Panc1 (cell line): Measurements from ENCODE around the gene STAB1. TPM values are rescaled to one million over a fixed set of nuclear protein-coding genes. Genes with fewer than 3 reads are reported as not detected.

Experiments
- ATAC-seq: fragments of 200-7000 bp; cut with Tn5 transposase; 2 replicates; pipeline ENCODE4 v1.9.1; 2020; ENCODE audit warnings: mild to moderate bottlenecking, moderate library complexity
- BruUV-seq: library from RNA; stranded (reverse); fragments of 400-500 nt; replicated peaks from 2 replicates; lab custom pipeline; 2021; lab: Mats Ljungman, UMichigan
- CTCF ChIA-PET: fragments of 300-600 bp; sonication (Branson Sonifier 250); formaldehyde crosslinking; loops from one replicate; lab custom pipeline; 2022; ENCODE audit warnings: antibody characterized with exemption; lab: Charles Lee
- POLR2A ChIA-PET: fragments of 300-600 bp; sonication (Branson Sonifier 250); formaldehyde crosslinking; loops from one replicate; lab custom pipeline; 2022; ENCODE audit warnings: antibody characterized with exemption; lab: Charles Lee
- DNase-seq: peaks from one replicate; pipeline ENCODE4 v3.0.0-alpha.2; 2010; ENCODE audit warnings: low read depth, low spot score
- H3K27ac ChIP-seq: 2 replicates; pipeline ENCODE4 v1.5.1; 2011; ENCODE audit warnings: mild to moderate bottlenecking, low read length, inconsistent platforms
- H3K27me3 ChIP-seq: fragments of 200-500 bp; sonication (Bioruptor generic); 2 replicates; pipeline ENCODE4 v1.6.0; 2014; ENCODE audit warnings: low read length, inconsistent platforms; ENCODE audit not compliant: control insufficient read depth, insufficient read depth
- H3K36me3 ChIP-seq: fragments of 200-500 bp; sonication (Bioruptor generic); 2 replicates; pipeline ENCODE4 v1.5.1; 2014; ENCODE audit warnings: inconsistent platforms, mild to moderate bottlenecking, low read length, moderate library complexity; ENCODE audit not compliant: control insufficient read depth, insufficient read depth
- H3K4me1 ChIP-seq: 2 replicates; pipeline ENCODE4 v1.5.1; 2011; ENCODE audit warnings: inconsistent platforms, mild to moderate bottlenecking, low read length, moderate library complexity; ENCODE audit not compliant: control insufficient read depth, insufficient read depth
- H3K4me3 ChIP-seq, 2 experiments: 2 replicates each; pipeline ENCODE4 v1.5.1; 2011 to 2012; ENCODE audit warnings: low read depth in 2 of 2, low read length in 2 of 2, mild to moderate bottlenecking in 2 of 2, inconsistent platforms in 1 of 2, moderate library complexity in 1 of 2
- H3K9me3 ChIP-seq: fragments of 200-500 bp; sonication (Bioruptor generic); 2 replicates; pipeline ENCODE4 v1.5.1; 2014; ENCODE audit warnings: low read depth, mild to moderate bottlenecking, inconsistent platforms, low read length, moderate library complexity; ENCODE audit not compliant: control insufficient read depth, insufficient read depth
- CTCF ChIP-seq: fragments of 450-650 bp; IDR thresholded peaks from 2 replicates; pipeline ENCODE4 v1.5.1; 2017; ENCODE audit warnings: mild to moderate bottlenecking
- POLR2AphosphoS5 ChIP-seq: IDR thresholded peaks from 2 replicates; pipeline ENCODE4 v1.6.1; 2012; ENCODE audit warnings: mild to moderate bottlenecking, low read depth, low read length, moderate library complexity
- REST ChIP-seq, 2 experiments: IDR thresholded peaks; 2 replicates each; pipeline ENCODE4 v1.6.1; 2011 to 2012; ENCODE audit warnings: low read depth in 2 of 2, control low read depth in 1 of 2, low read length in 1 of 2, mild to moderate bottlenecking in 1 of 2, moderate library complexity in 1 of 2; ENCODE audit not compliant: insufficient read depth in 1 of 2
- SIN3A ChIP-seq: IDR thresholded peaks from 2 replicates; pipeline ENCODE4 v1.6.1; 2012; ENCODE audit warnings: low read depth, mild to moderate bottlenecking, low read length, moderate library complexity, borderline replicate concordance; ENCODE audit not compliant: insufficient read depth
- TCF7L2 ChIP-seq: IDR thresholded peaks from 2 replicates; pipeline ENCODE4 v1.6.1; 2011; ENCODE audit warnings: mild to moderate bottlenecking, low read depth, low read length, inconsistent platforms
- in situ Hi-C: cut with HindIII; loops from 2 replicates; pipeline ENCODE4 v1.10.0; 2016; ENCODE audit warnings: low sequenced_read_pairs, low pct_unique_long_range_greater_than_20kb
- intact Hi-C: fragments of 100-400 bp; cut with micrococcal nuclease; formaldehyde crosslinking; loops from one replicate; pipeline ENCODE4 v1.10.0; 2022; ENCODE audit not compliant: unreplicated experiment
- total RNA-seq: library from RNA; stranded (reverse); gene quantifications from one replicate; pipeline ENCODE4 v1.2.1, GENCODE V29; 2021; ENCODE audit not compliant: unreplicated experiment

The STAB1 gene
- total RNA-seq, 1 experiment from 2014 or later: 0.39 TPM

- Histone ChIP-seq H3K27me3 (no peaks in the 10 kb centered on the region), H3K4me1 (no peaks in the 10 kb centered on the region), H3K27ac (no peak overlapping the region), H3K9me3 (no peaks in the 10 kb centered on the region), H3K36me3 (no peaks in the 10 kb centered on the region), H3K4me3 (no peak overlapping the region)
- in situ Hi-C loops: no loop called here
- intact Hi-C loops: no loop called here
- DNase-seq (no peak), ATAC-seq (no peak)
- BruUV-seq: no TSS peak
- ChIA-PET POLR2A (no interaction called here), CTCF (no interaction called here)
- TF ChIP-seq POLR2AphosphoS5 (no peak), TCF7L2 (no peak), REST (IDR thresholded peaks at IDR 0.05; ENCODE audit: insufficient read depth in 1 of 2, low read depth in 2 of 2, low read length in 1 of 2) (no peak), SIN3A (no peak), CTCF (no peak)
These were observed 25.1 kb downstream of the STAB1 start for GRCh38 chr3:52520141-52520667.

- no peaks in the 10 kb centered on the region for H3K36me3 ChIP-seq
- no peaks in the 10 kb centered on the region for H3K9me3 ChIP-seq
- DNase-seq: no peak
- TF ChIP-seq POLR2AphosphoS5: no peak
- no peak for TF ChIP-seq CTCF
- no TSS peak for BruUV-seq
- POLR2A ChIA-PET: no interaction called here
- no peaks in the 10 kb centered on the region for H3K27me3 ChIP-seq
- no peak overlapping the region for H3K27ac ChIP-seq
- ATAC-seq: no peak
- intact Hi-C loops: no loop called here
- H3K4me1 ChIP-seq: no peaks in the 10 kb centered on the region
- in situ Hi-C loops: no loop called here
- no peak overlapping the region for H3K4me3 ChIP-seq
- CTCF ChIA-PET: no interaction called here
These were observed 25.8 kb downstream of the STAB1 start for GRCh38 chr3:52520716-52521487.
